ENCODE data around the gene FARP1.
A peak's percentile ranks its signal among the peaks of the same experiment; 100 is the strongest.

Gene FARP1

DNA sequence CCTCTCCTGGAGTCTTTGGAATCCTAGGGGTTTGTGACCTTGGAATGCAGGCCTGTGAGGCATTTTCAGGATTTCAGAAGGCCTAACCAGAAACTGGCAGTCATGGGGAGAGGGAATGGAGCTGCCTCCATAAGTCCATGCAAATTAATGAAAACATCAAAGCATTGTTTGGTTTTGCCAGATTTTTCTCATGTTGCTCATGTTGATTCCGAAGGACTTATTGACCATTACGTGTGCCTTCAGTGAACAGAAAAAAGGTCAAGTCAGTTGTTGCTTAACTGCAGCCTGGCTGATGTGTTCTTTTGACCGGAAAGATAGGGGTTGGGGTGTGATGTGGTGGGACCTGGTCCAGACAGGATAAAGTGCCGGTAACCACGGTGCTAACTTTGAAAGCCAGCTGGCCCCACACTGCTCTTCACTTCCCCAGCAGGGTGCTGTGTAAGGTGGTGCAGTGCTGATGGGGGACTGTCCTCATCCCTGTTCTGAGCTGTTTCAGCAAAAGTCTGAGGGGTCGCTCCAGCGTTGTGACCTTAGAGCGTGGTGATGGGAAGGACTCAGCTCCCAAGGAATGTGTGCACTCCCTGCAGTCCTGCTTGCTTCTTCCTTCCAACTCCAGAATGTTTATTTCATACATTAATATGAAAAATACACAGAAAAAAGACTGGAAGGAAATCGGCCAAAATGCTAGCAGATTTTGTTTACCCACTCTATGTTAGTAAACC lies 30.7 kb downstream of the FARP1 start:
- DNase-seq (ENCODE audit: low spot score), result peak; percentile 90

DNA sequence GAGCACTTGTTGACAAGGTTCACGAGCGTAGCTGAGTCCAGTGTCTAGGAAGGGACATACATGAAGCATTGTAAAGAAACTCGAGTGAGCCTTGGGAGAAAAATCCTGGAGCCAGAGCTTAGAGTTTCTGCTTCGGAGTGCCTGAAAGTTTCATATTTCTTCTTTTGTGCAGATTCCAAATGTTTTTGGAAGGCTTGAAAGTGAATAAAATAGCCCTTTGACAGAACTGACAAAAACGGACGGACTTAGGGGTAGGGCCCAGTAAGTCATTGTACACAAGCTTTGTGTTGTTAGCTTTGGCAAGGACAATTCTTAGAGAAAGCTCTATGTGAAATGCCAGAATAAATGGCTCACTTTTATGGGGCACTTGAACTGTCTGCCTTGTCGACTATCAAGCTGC lies 31.4 kb downstream of the FARP1 start:
- no peak for DNase-seq (ENCODE audit: low spot score)

DNA sequence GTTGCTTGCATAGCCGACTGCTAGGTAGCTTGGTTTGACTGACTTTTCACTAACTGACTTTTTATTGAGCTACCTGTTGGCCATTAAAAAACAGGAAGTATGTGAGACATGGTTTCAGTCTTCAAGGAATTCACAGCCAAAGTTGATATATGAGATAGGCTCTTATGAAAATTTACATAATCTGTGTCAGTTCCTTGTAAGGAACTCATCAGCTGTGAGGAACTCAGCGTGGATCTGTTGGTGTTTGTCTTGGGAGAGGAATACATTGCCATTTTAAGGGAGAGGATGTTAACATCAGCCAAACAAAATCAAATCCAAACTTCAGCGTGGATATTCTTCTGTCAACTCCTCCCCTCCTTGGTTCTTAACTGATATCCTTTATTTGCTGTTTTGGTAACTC lies 32.1 kb downstream of the FARP1 start:
- no peak for DNase-seq (ENCODE audit: low spot score)

DNA sequence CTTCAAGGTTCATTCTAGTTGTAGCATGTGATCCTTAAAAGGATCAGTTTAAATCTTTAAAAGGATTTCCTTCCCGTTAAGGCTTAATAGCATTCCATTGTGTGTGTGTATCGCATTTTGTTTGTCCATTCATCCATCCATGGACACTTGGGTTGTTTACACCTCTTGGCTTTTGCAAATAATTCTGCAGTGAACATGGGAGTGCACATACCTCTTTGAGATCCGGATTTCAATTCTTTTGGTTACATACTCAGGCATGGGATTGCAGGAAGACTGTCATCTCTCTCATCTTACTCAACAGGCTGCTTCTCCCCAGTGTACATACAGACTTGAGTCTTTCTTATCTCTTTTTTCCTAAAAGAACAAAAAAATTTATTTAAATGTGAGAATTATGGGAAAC lies 32.9 kb downstream of the FARP1 start:
- no peak for DNase-seq (ENCODE audit: low spot score)

DNA sequence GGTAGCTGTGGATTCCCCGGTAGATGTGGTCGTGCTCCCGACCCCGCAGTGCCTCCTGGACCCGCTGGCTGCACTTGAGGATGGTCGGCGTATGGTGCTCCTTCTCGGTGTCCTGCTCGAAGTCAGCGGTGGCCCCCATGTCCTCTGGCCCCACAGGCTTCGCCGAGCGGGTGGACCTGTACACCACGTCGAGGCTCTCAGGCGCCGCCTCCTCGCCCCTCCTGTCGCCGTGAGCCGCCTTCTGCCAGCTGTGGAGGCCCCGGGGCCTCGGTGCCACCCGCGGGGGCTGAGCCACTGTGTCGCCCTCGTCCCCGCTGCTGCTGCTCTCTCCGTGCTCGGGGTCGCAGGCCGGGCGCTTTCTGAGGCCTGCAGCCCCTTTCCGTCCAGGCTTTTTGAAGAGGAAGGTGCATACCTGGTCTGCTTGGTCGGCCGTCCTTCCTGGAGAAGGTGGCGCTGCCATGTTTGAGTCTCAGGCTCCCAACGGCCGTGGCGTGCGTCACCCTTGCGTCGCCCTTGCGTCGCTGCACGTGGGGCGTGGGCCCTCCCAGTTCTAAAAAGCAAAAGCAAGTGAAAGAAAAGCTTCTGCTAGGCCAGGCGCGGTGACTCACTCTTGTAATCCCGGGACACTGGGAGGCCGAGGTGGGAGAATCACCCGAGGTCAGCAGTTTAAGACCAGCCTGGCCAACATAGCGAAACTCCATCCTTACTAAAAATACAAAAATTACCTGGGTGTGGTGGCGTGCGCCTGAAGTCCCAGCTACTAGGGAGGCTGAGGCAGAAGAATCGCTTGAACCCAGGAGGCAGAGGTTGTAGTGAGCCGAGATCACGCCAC lies 34.1 kb downstream of the FARP1 start, which contains the start of gene RNF113B:
Gene RNF113B, minus strand, starts transcription at position 493 of the 832 bp plus-strand sequence. Its CDS starts 33 bp downstream, at position 460.
- DNase-seq (ENCODE audit: low spot score), result no peak

DNA sequence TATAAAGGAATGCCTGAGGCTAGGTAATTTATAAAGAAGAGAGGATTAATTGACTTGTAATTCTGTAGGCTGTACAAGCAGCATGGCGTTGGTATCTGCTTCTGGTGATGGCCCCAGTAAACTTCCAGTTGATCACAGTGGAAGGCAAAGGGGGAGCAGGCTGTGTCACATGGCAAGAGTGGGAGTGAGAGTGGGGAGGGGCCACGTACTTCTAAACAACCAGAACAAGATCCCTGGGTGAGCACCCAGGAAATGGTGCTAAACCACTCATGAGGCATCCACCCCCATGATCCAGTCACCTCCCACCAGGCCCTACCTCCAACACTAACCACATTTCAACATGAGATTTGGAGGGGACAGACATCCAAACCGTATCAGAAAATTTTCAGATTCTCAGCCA lies 37.2 kb downstream of the FARP1 start:
- no peak for DNase-seq (ENCODE audit: low spot score)

DNA sequence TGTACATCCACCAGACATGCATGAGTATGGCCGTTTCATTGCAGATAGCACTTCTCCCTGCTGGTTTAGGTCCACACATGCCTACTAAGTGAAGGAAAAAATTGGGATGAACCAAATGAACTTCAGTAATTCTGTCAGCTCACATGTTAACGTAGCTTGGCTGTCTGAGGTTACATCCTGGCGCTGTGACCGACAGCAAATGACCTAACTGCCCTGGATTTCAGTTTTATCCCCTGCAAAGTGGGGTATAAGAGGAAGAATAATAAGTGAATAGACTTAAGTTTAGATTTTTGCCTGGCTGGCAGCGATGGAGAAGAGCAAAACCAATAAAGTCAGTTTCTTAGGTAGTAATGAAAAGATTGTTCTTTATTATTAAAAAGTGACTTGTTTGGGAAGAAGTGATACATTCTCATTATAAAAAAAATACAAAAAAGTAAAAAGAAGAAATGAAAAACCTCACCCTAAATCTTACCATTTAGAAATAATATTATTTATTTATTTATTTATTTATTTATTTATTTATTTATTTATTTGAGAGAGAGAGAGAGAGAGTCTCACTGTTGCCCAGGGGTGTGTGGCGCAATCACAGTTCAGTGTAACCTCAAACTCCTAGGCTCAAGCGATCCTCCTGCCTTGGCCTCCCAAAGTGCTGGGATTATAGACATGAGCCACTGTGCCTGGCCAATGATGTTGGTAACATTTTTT lies 38.4 kb downstream of the FARP1 start:
- DNase-seq (ENCODE audit: low spot score), result no peak

DNA sequence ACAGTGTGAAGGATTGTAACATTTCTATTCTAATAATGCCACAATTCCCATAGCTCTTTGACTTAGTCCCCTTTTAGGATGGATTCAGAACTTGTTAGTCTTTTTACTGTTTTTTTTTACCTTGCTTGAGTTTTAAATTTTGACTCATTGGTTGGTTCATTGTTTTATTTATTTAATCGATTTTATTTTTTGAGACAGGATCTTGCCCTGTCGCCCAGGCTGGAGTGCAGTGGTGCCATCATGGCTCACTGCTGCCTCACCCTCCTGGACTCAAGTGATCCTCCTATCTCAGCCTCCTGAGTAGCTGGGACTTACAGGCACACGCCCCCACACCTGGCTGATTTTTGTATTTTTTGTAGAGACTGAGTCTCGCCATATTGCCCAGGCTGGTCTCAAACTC lies 39.3 kb downstream of the FARP1 start:
- no peak for DNase-seq (ENCODE audit: low spot score)

DNA sequence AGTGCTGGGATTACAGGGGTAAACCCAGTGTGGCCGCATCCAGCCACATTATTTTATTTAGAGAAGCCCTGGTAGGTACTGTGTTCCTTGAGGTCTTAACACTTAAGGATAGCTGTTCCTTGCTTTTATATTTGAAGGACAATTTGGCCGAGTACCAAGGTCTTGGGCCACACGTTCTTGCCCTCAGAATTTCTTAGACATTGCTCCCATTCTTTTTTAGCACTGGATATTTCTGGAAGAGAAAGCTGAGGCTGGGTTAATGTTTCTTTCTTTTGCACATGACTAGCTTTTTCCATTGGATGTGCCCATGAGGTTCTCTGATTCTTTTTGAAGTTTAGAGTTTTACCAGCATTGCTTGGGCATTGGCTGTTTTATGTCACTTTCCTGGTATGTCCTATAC lies 39.7 kb downstream of the FARP1 start:
- DNase-seq (ENCODE audit: low spot score), result no peak

DNA sequence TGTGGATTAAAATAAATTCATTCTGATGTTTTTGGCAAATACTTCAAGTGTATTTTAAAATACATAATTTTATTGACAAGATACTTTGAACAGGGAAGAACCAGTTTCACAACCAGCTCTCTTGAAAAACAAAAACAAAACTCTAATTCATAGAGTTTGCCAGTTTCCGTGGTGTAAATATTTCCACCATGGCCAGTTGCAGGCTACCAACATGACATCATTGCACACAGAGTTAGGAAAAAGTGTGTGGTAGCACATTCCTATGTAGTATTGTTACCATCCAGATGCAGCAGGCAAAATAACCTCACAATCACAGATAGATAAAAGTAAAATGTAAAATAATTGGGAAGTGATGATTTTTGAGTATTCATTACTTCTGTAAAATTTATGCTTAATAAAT lies 41.9 kb downstream of the FARP1 start:
- DNase-seq (ENCODE audit: low spot score), result no peak

DNA sequence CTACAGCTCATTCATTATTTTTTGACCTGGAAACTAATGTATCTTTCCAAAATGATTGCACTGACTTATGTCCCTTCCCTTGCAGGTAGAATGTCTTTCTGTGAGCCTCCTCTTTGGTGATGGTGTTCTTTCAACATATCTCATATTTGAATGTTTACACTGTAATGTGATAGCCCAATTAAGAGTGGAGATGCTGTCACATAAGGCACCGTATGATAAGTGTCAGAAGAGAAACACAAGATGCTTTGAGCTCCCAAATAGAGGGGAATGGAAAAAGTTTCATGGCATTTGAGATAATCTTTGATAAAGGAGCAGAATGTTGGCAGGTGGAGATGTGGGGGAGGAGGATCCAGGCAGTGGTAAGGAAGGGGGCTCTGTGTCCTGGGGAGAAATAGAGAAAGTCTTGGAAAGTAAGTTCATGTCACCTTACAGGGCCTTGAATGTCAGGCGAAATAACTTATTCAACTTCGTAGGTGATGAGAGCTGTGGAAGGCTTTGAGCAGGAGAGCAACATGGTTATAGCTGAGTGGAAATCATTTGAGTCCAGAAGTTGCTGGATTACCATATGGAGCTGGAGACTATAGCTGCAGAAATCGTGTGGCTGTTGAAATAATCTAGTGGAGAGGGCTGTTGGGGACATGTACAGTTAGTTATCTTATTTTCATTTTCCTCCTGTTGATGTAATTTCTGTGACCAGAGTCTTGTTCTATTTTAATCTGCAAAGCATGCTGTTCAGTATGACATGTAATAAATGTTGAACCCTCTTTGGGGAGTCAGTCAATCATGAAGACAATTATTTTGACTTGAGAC lies 44.5 kb downstream of the FARP1 start:
- no peak for DNase-seq (ENCODE audit: low spot score)

DNA sequence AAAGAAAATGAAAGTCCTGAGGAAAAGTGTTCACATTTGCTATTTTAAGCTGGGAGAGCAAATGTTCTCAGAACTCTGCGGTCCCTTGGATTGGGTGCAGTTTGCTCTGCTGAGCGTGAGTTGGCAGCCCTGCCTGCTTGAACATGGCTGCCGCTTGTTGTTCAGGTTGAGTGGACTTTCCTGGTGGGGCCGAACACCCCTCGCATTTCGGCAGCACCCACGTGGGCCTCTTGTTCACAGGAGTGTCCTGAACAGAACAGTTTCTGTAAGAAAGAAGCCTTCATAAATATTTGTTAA lies 45.0 kb downstream of the FARP1 start:
- DNase-seq (ENCODE audit: low spot score), result no peak

DNA sequence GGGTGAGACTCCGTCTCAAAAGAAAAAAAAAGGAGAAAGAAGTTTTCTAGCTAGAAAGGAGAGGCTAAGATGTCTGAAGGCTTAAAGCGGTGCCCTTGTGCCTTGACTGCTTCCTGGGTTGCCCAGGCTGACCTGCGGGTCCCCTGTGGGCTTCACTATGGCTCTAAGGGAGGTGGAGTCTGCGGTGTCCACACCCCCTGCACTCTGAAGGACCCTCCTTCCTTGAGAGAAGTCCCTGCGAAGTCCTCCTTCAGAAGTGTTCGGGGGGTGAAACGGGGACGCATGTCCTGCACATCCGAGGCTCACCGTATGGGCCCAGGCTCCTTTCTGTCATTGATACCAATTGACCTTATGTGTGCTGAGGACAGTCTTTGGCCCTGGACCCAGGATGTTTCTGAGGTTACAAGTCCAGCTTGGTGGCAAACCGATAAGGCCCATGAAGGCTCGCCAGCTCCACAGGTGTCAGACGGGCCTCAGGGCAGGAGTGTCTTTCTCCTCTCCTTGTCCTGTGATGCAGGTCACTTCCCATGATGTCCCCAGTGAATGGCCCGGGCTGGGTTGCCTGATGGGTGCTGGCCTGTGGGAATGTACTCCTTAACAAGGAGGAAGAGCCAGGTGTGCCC lies 45.8 kb downstream of the FARP1 start:
- DNase-seq (ENCODE audit: low spot score), result no peak

DNA sequence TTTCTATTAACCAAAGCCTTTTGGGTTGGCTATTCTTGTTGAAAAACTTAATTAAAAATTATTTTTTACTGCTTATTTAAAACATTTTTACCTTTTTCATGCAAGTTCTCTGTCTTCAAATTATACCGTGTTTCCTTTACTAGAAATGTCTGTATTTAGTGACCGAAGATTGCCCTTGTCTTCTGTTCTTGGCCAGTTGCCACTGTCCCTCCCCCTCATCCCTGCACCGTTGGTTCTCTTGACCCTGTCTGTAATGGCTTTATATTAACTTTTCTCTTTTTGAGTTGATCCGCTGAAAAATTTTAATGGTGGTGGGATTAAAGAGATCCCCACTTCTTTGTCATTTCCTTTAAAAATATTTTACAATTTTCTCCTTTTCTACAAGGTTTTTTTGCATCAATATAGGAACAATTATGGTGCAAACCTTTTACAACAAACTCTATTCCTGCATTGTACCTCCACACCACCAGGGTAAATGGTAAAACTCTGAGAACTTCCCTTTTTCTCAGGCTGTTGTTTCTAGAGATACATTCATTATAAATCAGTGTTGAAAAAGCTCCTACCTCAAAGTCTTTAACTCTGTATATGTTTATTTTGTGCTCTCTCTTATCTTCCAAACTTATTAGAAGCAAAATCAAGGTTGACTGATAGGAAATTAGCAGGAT lies 47.1 kb downstream of the FARP1 start:
- no peak for DNase-seq (ENCODE audit: low spot score)

DNA sequence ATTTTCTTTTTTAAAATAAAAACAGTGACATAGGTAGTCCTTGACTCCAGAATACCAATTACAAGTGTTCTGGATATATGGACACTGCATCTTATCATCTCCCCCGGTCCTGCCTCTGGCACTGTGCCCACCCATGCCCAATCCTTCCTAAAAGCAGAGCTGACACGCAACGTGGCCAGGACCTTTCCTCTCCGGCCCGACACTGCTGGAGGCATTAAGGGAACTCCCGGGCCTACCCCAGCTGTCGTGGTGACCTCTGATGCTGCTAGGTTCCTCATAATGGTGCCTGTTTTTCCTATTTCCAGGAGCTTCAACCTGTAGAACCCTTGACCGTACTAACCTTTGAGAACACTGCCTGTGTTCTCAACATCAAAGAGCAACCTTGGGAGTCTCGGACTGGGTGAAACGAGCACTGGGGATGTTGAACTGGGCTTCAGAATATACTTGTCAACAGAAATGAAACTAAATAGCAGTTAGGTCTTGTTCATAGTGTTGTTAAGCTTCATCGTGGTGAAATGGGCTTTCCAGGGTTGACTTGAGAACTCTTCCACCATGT lies 48.1 kb downstream of the FARP1 start:
- no peak for DNase-seq (ENCODE audit: low spot score)

DNA sequence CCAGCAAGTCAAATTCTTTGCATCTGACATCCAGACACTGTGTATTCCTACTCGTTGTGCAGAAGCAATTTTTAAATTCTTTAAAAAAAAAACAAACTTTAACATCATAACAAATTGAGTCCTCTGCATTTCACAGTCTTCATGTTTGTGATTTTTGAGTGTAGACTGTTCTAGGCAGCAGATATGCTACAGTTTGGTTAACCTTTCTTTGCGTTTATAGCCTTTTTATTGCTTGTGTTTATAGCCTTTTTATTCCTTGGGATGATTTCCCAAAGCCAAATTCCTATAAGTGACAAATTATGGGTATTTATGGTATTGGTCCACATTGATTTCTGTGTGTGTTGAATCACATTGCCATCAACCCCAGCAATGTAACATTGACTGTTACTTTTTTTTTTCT lies 49.1 kb downstream of the FARP1 start:
- no peak for DNase-seq (ENCODE audit: low spot score)

DNA sequence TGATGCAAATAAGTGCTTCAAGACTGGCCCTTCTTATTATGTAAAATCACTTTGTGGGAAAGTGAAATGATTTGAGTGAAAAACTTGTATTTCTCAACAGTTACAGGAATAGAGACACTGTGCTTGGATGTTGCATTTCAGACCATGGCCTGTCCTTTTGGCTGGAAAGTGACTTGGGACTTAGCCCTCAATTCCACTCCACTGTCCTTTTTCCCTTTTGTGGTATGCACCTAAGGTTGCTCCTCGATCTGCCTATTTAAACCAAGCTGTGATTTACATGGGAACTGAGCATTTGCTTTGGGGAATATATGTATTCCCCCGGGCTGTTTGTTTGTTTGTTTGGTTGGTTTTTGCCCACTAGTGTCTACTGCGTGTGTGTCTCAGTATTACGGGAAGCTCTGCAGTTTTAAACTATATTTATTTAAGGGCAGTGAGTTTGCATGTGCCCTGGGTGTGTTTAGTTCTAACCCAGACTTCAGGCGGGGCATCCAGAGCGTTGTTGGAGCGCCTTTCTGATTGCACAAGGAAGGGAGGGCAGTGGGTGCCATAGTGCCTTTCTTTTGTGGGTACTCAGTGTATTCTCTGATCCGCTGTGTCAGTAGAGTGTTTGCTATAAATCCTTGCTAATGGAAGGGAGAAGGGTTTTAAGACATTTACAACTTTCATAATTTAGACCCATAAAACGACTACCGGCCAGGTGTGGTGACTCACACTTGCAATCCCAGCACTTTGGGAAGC lies 52.3 kb downstream of the FARP1 start:
- DNase-seq (ENCODE audit: low spot score), result no peak

DNA sequence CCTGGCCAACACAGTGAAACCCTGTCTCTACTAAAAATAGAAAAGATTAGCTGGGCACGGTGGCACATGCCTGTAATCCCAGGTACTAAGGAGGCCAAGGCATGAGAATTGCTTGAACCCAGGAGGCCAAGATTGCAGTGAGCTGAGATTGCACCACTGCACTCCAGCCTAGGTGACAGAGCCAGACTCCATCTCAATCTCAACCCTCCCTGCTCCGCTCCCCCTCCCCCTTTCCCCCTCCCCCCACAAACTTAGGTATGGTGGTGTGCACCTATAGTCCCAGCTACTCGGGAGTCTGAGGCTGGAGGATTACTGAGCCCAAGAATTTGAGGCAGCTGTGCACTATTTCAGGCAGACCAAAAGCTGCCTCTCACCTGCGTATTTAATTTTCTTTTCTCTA lies 55.8 kb downstream of the FARP1 start:
- no peak for DNase-seq (ENCODE audit: low spot score)

DNA sequence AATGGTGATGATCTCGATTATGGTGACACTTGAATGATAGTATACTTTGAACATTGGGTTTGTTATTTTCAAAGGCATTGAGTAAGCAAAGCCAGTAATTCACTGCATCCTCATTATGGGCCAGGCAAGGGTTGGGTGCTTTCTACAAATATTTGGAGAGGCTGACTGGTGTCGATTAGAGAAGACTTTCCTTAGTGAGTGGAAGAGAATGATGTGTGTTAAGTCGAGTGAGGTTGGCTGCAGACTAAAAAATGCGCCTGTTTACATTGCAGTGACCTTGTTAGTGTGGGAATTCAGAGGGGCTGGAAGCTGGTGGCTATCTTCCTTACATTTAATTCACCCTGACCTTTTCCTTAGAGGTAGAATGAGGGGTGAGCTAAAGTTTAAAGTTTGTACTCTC lies 56.6 kb downstream of the FARP1 start:
- DNase-seq (ENCODE audit: low spot score), result no peak

DNA sequence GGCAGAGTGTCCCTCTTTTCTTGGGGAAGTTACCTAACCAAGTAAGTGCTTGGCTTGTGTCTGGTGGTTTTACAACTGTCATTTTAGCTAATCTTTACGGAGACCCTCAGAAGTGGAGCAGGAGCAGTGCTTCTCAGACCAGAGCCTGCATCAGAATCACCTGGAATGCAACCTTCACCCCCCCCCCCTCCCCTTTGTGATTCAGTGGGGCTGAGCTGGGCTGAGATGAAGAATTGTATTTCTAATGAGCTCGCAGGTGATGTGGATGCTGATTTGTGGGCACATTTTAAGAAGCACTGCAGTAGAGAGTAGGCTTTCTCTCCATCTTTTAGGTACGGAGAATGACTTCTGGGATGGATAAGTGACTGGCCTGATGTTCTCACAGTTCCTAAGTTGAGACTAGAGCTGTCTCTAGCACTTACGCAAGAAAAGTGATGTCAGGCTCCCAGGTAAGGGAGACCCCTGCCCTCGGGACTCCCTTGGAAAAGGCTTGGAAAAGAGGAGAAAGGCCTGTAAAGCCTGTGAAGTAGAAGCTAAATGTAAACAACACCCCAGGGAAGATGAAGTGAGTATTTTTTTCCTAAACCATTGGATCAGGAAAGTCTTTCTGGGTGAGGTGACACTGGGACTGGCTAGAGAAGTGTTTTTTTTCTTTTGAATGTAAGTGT lies 57.5 kb downstream of the FARP1 start:
- DNase-seq (ENCODE audit: low spot score), result no peak

Measured in SW480 (cell line).